Measurements from ENCODE around the gene CUL4A. TPM values are rescaled to one million over a fixed set of nuclear protein-coding genes. Genes with fewer than 3 reads are reported as not detected.
"Not testable (repeated sequence)": the region's sequence is repeated elsewhere in the genome, so short reads cannot be mapped to it uniquely, and the experiment has no call there.

The CUL4A gene
- total RNA-seq, result 88.5 and 92.5 TPM in 2 replicates

- DNase-seq, result peak; percentile 92
- H3K9me3 Mint-ChIP-seq, result peaks cover 5% of the 10 kb centered on the region
- no peaks in the 10 kb centered on the region for H3K27me3 Mint-ChIP-seq
- H3K36me3 Mint-ChIP-seq (ENCODE audit: low read depth), result peaks cover 41% of the 10 kb centered on the region
- H3K27ac Mint-ChIP-seq, result peak within 1 kb of the TSS; percentile 88
- peak within 1 kb of the TSS; percentile 89 for H3K4me3 Mint-ChIP-seq
- H3K4me1 Mint-ChIP-seq, result peaks cover 48% of the 10 kb centered on the region
- intact Hi-C loops (cut with micrococcal nuclease), result loop anchor here (2.0 to 10.0 kb wide), 4 partner anchors 185 to 375 kb away; partner anchors contain the start of genes DCUN1D2 and TFDP1
Measured at GRCh38 chr13:113209336-113209758, at the start of gene CUL4A. CUL4A (plus strand) TSS chr13:113209613; CDS start chr13:113209628, 15 bp downstream.

- Mint-ChIP-seq H3K36me3 (ENCODE audit: low read depth) (peaks cover 7% of the 10 kb centered on the region), H3K9me3 (peaks cover 13% of the 10 kb centered on the region), H3K27me3 (peaks cover 4% of the 10 kb centered on the region), H3K4me3 (no peak overlapping the region), H3K4me1 (peaks cover 20% of the 10 kb centered on the region), H3K27ac (no peak overlapping the region)
- intact Hi-C loops (cut with micrococcal nuclease), result no loop called here
- DNase-seq, result no peak
Measured at GRCh38 chr13:113159701-113160100, 49.7 kb upstream of the CUL4A start.

- DNase-seq, result no peak
- H3K4me1 Mint-ChIP-seq, result peaks cover 21% of the 10 kb centered on the region
- H3K36me3 Mint-ChIP-seq (ENCODE audit: low read depth), result peaks cover 2% of the 10 kb centered on the region
- H3K27ac Mint-ChIP-seq, result peak overlapping the region; percentile 75
- H3K27me3 Mint-ChIP-seq, result peaks cover 4% of the 10 kb centered on the region
- H3K4me3 Mint-ChIP-seq, result peak overlapping the region; percentile 59
- intact Hi-C loops (cut with micrococcal nuclease), result no loop called here
- H3K9me3 Mint-ChIP-seq, result peaks cover 4% of the 10 kb centered on the region
Measured at GRCh38 chr13:113160983-113161382, 48.4 kb upstream of the CUL4A start.

- no peak for DNase-seq
- Mint-ChIP-seq H3K4me1 (peaks cover 23% of the 10 kb centered on the region), H3K27me3 (peaks cover 4% of the 10 kb centered on the region), H3K36me3 (ENCODE audit: low read depth) (peaks cover 2% of the 10 kb centered on the region), H3K4me3 (peak overlapping the region; percentile 59), H3K27ac (peak overlapping the region; percentile 75), H3K9me3 (peaks cover 4% of the 10 kb centered on the region)
- intact Hi-C loops (cut with micrococcal nuclease), result no loop called here
Measured at GRCh38 chr13:113161433-113161832, 48.0 kb upstream of the CUL4A start.

GRCh38 chr13:113161975-113162374 lies 47.4 kb upstream of the CUL4A start:
- H3K4me3 Mint-ChIP-seq; H3K9me3 Mint-ChIP-seq; H3K27me3 Mint-ChIP-seq; H3K36me3 Mint-ChIP-seq (ENCODE audit: low read depth); DNase-seq; H3K27ac Mint-ChIP-seq; intact Hi-C loops (cut with micrococcal nuclease): not testable (repeated sequence)
- H3K4me1 Mint-ChIP-seq, result peaks cover 23% of the 10 kb centered on the region

GRCh38 chr13:113162783-113163685 lies 46.4 kb upstream of the CUL4A start:
- Mint-ChIP-seq H3K9me3 (no peaks in the 10 kb centered on the region), H3K4me1 (peaks cover 23% of the 10 kb centered on the region), H3K36me3 (ENCODE audit: low read depth) (peaks cover 4% of the 10 kb centered on the region), H3K4me3 (peak overlapping the region; percentile 28), H3K27ac (peak overlapping the region; percentile 36), H3K27me3 (no peaks in the 10 kb centered on the region)
- intact Hi-C loops (cut with micrococcal nuclease), result no loop called here
- DNase-seq, result peak; percentile 74

- no peak overlapping the region for H3K4me3 Mint-ChIP-seq
- intact Hi-C loops (cut with micrococcal nuclease), result no loop called here
- peaks cover 14% of the 10 kb centered on the region for H3K36me3 Mint-ChIP-seq (ENCODE audit: low read depth)
Measured at GRCh38 chr13:113164492-113164891, 44.9 kb upstream of the CUL4A start.

GRCh38 chr13:113166266-113166665 lies 43.1 kb upstream of the CUL4A start:
- DNase-seq, result no peak
- H3K36me3 Mint-ChIP-seq (ENCODE audit: low read depth), result peaks cover 26% of the 10 kb centered on the region
- intact Hi-C loops (cut with micrococcal nuclease), result no loop called here
- H3K4me1 Mint-ChIP-seq, result peaks cover 17% of the 10 kb centered on the region
- no peak overlapping the region for H3K4me3 Mint-ChIP-seq
- H3K27me3 Mint-ChIP-seq, result no peaks in the 10 kb centered on the region
- no peak overlapping the region for H3K27ac Mint-ChIP-seq
- no peaks in the 10 kb centered on the region for H3K9me3 Mint-ChIP-seq

More at GRCh38 chr13:113164492-113164891, 44.9 kb upstream of the CUL4A start:
- Mint-ChIP-seq H3K4me1 (peaks cover 23% of the 10 kb centered on the region), H3K27ac (no peak overlapping the region), H3K9me3 (no peaks in the 10 kb centered on the region), H3K27me3 (no peaks in the 10 kb centered on the region)
- DNase-seq, result no peak

- DNase-seq, result no peak
- Mint-ChIP-seq H3K9me3 (no peaks in the 10 kb centered on the region), H3K4me1 (peaks cover 15% of the 10 kb centered on the region), H3K4me3 (no peak overlapping the region), H3K27me3 (no peaks in the 10 kb centered on the region), H3K36me3 (ENCODE audit: low read depth) (peaks cover 28% of the 10 kb centered on the region), H3K27ac (no peak overlapping the region)
- intact Hi-C loops (cut with micrococcal nuclease), result no loop called here
Measured at GRCh38 chr13:113166681-113167080, 42.7 kb upstream of the CUL4A start.

- Mint-ChIP-seq H3K4me3 (no peak overlapping the region), H3K9me3 (no peaks in the 10 kb centered on the region), H3K27ac (no peak overlapping the region), H3K4me1 (peaks cover 15% of the 10 kb centered on the region), H3K36me3 (ENCODE audit: low read depth) (peaks cover 30% of the 10 kb centered on the region), H3K27me3 (no peaks in the 10 kb centered on the region)
- intact Hi-C loops (cut with micrococcal nuclease), result no loop called here
- no peak for DNase-seq
Measured at GRCh38 chr13:113167155-113167554, 42.3 kb upstream of the CUL4A start.

- Mint-ChIP-seq H3K4me3 (no peak overlapping the region), H3K36me3 (ENCODE audit: low read depth) (peaks cover 33% of the 10 kb centered on the region), H3K4me1 (peaks cover 15% of the 10 kb centered on the region), H3K9me3 (no peaks in the 10 kb centered on the region), H3K27me3 (no peaks in the 10 kb centered on the region), H3K27ac (no peak overlapping the region)
- DNase-seq, result no peak
- intact Hi-C loops (cut with micrococcal nuclease), result no loop called here
Measured at GRCh38 chr13:113167575-113167974, 41.8 kb upstream of the CUL4A start.

- Mint-ChIP-seq H3K27ac (no peak overlapping the region), H3K4me1 (peaks cover 15% of the 10 kb centered on the region), H3K9me3 (no peaks in the 10 kb centered on the region), H3K4me3 (no peak overlapping the region), H3K36me3 (ENCODE audit: low read depth) (peaks cover 33% of the 10 kb centered on the region), H3K27me3 (no peaks in the 10 kb centered on the region)
- DNase-seq, result no peak
- intact Hi-C loops (cut with micrococcal nuclease), result no loop called here
Measured at GRCh38 chr13:113168211-113168610, 41.2 kb upstream of the CUL4A start.

GRCh38 chr13:113169277-113170272 lies 39.8 kb upstream of the CUL4A start:
- Mint-ChIP-seq H3K4me3 (no peak overlapping the region), H3K4me1 (peaks cover 14% of the 10 kb centered on the region), H3K27ac (no peak overlapping the region), H3K36me3 (ENCODE audit: low read depth) (peaks cover 37% of the 10 kb centered on the region), H3K27me3 (no peaks in the 10 kb centered on the region), H3K9me3 (no peaks in the 10 kb centered on the region)
- intact Hi-C loops (cut with micrococcal nuclease), result no loop called here
- DNase-seq, result no peak
